Keratinocyte (primary cell): ENCODE measurements around the gene SLC13A3.

Experiments
- CTCF ChIP-seq, 3 experiments: IDR thresholded peaks in 1 of 3; conservative IDR thresholded peaks in 1 of 3; optimal IDR thresholded peaks in 1 of 3; 2 replicates in 2 of 3; 3 replicates in 1 of 3; pipeline versions ENCODE3 to v1.5.1; 2011; ENCODE audit warnings: low read length in 3 of 3, mild to moderate bottlenecking in 3 of 3, moderate library complexity in 2 of 3, control low read depth in 1 of 3, inconsistent platforms in 1 of 3; ENCODE audit not compliant: insufficient read depth in 2 of 3; ENCODE audit errors: extremely low read depth in 1 of 3
- EZH2 ChIP-seq: IDR thresholded peaks from one replicate; pipeline ENCODE4 v1.6.1; 2012; ENCODE audit warnings: inconsistent platforms, mild to moderate bottlenecking, low read length, moderate library complexity

- TF ChIP-seq CTCF (optimal IDR thresholded peaks at IDR 0.05 in 1 of 3, IDR thresholded peaks at IDR 0.05 in 1 of 3, conservative IDR thresholded peaks at IDR 0.05 in 1 of 3; ENCODE audit: extremely low read depth in 1 of 3, insufficient read depth in 2 of 3, low read length in 3 of 3) (no peak), EZH2 (no peak)
Measured at GRCh38 chr20:46688151-46689081, 37.2 kb upstream of the SLC13A3 start.
